GM12891 (cell line): ENCODE results near the gene PDCD4. TPM values are rescaled to one million over a fixed set of nuclear protein-coding genes. Genes with fewer than 3 reads are reported as not detected.

Source experiments
- DNase-seq: peaks from one replicate; pipeline ENCODE4 v3.0.0; 2011; ENCODE audit warnings: low spot score; ENCODE audit not compliant: insufficient read length
- FAIRE-seq: peaks from 2 replicates; lab custom pipeline; 2011; peaks lifted over from hg19 to GRCh38; lab: Jason Lieb, UNC
- PAX5 ChIP-seq: IDR thresholded peaks from 2 replicates; pipeline ENCODE4 v1.6.1; 2011; ENCODE audit warnings: low read length, moderate library complexity, mild to moderate bottlenecking; ENCODE audit not compliant: insufficient read depth, severe bottlenecking
- POLR2A ChIP-seq: IDR thresholded peaks from 2 replicates; pipeline ENCODE4 v1.6.1; 2011; ENCODE audit warnings: low read depth, low read length, control low read depth
- POLR2AphosphoS5 ChIP-seq: IDR thresholded peaks from 2 replicates; pipeline ENCODE4 v1.6.1; 2011; ENCODE audit warnings: low read depth, low read length, control low read depth
- POU2F2 ChIP-seq: IDR thresholded peaks from 2 replicates; pipeline ENCODE4 v1.6.1; 2011; ENCODE audit warnings: low read depth, mild to moderate bottlenecking, control low read depth, low read length, moderate library complexity
- SPI1 ChIP-seq: IDR thresholded peaks from 2 replicates; pipeline ENCODE4 v1.6.1; 2011; ENCODE audit warnings: low read depth, low read length, control low read depth
- TAF1 ChIP-seq: IDR thresholded peaks from 2 replicates; pipeline ENCODE4 v1.6.1; 2011; ENCODE audit warnings: low read depth, low read length, control low read depth
- polyA plus RNA-seq: library from polyadenylated mRNA; unstranded; fragments of >200 nt; gene quantifications from one replicate; pipeline ENCODE4 v1.2.1, GENCODE V29; 2012; ENCODE audit warnings: low read depth, missing spikeins, inconsistent platforms; ENCODE audit not compliant: missing spikeins

PDCD4 gene
- 287 TPM for polyA plus RNA-seq

DNA sequence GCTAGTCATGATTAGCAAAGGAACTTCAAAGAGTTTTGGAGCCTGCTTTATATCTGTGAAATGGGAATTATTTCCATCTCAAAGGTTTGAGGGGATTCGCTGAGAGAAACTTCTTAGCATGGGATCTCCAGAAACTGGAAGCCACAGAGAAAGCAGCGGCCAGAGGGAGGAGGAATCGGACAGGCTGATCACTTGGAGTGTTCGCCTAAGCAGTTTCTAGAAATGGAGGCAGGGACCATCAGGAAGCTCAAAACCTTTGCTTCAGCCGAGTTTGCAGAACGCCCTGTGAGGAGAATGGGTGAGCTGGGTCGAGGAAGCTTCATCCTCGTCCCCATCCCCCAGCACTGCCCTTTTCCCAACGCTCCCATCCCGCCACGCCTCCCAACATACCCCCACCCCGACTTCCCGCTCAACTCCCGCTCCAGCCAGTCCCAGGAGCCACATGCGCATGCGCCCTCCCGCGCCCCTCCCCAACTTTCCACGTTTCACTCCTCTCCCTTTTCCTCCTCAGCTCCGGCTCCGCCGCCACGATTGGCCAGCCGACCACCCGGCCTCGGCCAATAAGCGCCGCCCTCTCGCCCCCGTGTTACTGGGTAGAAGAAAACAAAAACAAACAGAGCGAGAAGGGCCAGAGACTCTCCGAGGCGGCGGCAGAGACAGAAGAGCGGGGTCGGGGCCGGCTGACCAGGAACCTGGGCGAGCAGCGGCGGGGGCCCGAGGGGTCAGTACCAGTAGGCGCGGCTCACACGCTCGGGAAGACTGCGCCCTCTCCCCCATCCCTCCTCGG is at the start of gene PDCD4:
TSS of gene PDCD4 (plus strand) at position 631 of the 787 bp plus-strand sequence. CDS start 4,100 bp downstream, outside the sequence.
- FAIRE-seq (peak; percentile 97), DNase-seq (peak; percentile 58)
- TF ChIP-seq POLR2AphosphoS5: 0 out of 2 replicates have a peak, but pooled peaks have one; percentile 64
- TF ChIP-seq POU2F2: no peak
- TF ChIP-seq POLR2A: peak; percentile 77
- no peak for TF ChIP-seq PAX5
- TF ChIP-seq SPI1: no peak
- TF ChIP-seq TAF1: peak; percentile 55; the same call in 1 of the 2 replicates

DNA sequence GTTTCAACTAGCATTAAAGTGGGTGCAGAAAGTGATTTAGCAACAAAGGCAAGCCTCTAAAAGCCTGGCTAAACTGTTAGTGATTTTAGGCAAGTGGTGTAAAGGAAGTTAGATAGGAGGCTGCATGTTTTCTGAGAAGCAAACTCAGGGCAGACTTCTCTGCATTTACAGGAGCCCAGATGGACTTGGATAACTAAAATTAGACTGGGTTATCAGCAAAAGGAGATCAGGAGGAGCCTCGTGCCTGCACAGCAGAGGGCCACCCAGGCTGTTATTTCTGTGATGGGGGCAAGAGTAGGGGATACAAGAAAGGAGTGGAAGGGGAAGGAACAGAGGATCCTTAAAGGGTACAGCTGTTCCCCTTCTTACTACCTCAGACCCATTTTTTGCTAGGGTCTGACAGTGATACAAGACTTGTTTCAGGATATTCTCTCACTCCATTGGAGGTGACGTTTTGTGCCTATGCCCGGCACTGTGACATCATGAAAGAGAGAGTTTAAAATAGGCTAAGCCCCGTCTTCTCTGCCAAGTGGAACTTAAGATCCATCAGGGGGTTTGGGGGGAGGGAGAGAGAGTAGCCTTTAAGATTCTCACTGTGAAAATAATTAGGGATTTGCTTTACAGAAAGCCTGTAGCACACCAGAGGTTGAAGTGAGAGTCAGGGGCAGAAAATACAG is 49.6 kb upstream of the PDCD4 start:
- TF ChIP-seq SPI1 (no peak), PAX5 (no peak), TAF1 (no peak), POLR2A (no peak), POU2F2 (no peak), POLR2AphosphoS5 (no peak)
- FAIRE-seq: no peak

DNA sequence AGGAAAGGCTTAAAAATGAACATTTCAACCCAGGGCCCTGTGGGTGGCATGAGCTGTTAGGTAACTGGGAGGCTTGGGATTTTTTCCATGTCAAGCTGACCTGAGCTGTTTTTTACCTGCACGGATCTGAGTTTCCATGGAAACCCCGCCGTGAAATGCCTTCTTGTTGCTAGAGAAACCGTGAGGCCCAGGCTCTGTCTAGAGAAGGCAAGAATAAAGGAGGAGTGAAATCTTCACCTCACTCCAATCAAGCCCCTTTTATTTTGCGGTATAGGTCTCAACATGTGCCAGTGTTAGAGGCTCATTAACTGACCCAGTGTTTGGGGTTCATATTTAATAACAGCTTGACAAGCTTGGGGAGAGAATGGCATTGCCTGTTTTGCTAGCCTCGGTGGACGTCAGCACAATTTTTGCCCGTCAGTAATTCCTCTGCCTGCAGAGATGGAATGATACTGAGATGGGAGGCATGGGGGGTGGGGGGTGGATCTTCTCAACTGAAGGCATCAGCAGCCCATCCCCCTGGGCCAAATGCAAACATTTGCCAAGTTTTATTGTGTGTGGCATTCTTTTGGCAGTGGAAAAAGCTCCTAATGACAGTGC is 48.9 kb upstream of the PDCD4 start:
- FAIRE-seq: no peak
- no peak for DNase-seq
- TF ChIP-seq POU2F2 (no peak), PAX5 (no peak), POLR2A (no peak), POLR2AphosphoS5 (no peak), SPI1 (no peak), TAF1 (no peak)

More for the DNA sequence above, 49.6 kb upstream of the PDCD4 start:
- no peak for DNase-seq

DNA sequence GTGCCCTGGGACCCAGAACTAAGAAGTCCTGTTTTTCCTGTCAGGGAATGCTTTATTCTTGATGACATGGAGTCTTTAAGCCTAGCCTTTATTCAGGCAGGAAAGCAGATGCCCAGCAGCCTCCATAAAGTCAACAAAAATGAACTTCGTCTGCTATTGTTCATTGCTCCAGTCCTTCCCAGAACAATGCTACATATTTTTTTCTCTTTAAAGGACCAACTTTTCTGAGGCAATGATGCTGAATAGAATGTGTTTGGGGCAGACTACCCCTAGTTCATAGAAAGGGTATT is 47.6 kb upstream of the PDCD4 start:
- FAIRE-seq (no peak), DNase-seq (no peak)
- TF ChIP-seq PAX5: no peak

DNA sequence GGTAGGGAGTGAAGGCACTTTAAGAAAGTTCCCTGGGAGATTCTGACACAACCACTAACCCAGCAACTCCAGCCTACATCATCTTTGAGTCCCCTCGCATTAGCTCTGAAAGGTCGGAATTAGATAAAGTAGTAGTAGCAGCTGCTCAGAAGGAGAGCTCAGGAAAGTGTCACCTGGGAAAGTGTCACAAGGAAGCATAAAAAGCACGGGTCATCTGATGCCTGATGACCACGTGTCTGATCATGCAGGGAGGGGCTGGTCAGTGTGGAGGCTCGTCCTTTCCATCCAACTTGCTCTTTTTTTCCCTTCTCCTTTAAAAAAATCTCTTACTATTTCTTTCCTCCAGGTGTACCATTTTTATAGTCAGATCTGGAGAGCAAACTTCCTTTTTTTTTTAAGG is 47.1 kb upstream of the PDCD4 start:
- TF ChIP-seq PAX5 (no peak), POU2F2 (no peak), POLR2A (no peak), TAF1 (no peak), POLR2AphosphoS5 (no peak), SPI1 (no peak)
- DNase-seq: no peak
- no peak for FAIRE-seq

DNA sequence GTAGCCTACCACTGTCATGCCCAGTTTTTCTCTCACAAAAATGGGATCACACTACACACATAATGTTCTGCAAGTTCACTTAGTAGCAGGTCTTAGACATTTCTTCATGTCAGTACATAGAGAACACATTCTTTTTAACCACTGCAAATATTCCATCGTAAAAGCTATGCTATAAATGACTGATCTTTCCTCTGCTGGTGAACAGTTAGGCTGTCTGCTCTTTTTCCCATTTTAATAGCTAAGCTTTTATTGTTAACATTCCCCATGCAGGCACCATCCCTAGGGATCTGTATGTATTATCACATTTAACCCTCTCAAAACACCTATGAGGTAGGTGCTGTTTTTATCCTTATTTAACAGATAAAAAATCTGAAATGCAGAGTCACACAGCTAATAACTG is 46.2 kb upstream of the PDCD4 start:
- DNase-seq: no peak
- TF ChIP-seq SPI1 (no peak), TAF1 (no peak), PAX5 (no peak), POLR2A (no peak), POLR2AphosphoS5 (no peak), POU2F2 (no peak)
- FAIRE-seq: no peak

DNA sequence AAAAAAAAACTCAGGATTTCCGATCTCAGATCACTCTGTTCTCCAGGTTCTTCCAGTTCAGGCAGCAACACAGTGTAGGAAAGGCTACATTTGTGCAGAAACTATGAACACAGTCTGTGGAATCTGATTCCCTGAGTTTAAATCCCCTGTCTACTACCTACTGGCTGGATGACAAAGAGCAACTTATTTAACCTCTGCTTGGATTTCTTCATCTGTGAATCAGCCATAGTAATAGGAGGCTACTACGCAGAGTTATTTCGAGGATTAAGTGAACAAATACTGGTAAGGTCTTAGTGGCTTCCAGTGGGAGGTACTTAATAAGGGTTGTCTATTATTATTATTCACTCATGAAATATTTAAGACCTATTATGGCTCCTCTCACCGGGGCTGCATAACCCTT is 44.3 kb upstream of the PDCD4 start:
- TF ChIP-seq PAX5 (no peak), POU2F2 (no peak), TAF1 (no peak), POLR2AphosphoS5 (no peak), SPI1 (no peak), POLR2A (no peak)
- no peak for DNase-seq
- FAIRE-seq: no peak

DNA sequence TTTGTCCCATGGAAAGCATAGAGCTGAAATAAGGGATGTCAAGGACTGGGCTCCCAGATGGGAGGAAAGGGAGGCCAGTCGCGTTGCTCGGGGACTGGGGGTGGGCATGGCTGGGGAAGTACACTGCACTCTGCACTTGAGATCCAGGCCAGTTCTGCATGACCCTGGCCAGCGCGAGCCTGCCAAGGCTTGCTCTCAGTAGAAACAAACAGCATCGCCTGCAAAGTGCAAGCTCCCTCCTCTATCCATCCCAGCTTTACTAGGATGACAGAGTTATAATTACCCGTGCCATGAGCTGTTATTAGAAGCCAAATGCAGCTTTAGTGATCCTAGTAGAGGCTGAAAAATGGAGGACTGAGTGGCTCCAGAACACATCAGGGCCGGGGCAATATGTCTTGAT is 43.9 kb upstream of the PDCD4 start:
- FAIRE-seq: no peak
- DNase-seq: no peak
- TF ChIP-seq POLR2A (no peak), PAX5 (no peak), TAF1 (no peak), SPI1 (no peak)

DNA sequence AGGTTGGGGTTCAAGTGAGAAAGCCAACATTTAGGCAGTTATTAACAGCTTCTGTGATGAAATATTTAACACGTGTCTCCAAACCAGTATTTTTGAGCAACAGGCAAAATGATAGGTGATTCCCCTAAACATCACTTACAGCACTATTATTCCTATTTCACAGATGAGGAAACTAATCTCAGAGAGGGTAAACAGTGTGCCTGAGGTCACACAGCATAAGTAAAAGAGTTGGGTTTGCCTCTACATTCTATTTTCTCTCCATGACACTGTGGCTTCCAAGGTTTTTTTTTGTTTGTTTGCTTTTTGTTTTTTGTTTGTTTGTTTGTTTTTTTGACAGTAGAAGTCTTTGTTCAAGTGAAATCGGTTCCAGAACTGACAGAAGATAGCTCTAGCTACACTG is 43.2 kb upstream of the PDCD4 start:
- FAIRE-seq (no peak), DNase-seq (no peak)
- TF ChIP-seq PAX5: no peak
- no peak for TF ChIP-seq SPI1
- TF ChIP-seq POLR2A: no peak
- TF ChIP-seq POLR2AphosphoS5: no peak
- no peak for TF ChIP-seq POU2F2
- no peak for TF ChIP-seq TAF1

DNA sequence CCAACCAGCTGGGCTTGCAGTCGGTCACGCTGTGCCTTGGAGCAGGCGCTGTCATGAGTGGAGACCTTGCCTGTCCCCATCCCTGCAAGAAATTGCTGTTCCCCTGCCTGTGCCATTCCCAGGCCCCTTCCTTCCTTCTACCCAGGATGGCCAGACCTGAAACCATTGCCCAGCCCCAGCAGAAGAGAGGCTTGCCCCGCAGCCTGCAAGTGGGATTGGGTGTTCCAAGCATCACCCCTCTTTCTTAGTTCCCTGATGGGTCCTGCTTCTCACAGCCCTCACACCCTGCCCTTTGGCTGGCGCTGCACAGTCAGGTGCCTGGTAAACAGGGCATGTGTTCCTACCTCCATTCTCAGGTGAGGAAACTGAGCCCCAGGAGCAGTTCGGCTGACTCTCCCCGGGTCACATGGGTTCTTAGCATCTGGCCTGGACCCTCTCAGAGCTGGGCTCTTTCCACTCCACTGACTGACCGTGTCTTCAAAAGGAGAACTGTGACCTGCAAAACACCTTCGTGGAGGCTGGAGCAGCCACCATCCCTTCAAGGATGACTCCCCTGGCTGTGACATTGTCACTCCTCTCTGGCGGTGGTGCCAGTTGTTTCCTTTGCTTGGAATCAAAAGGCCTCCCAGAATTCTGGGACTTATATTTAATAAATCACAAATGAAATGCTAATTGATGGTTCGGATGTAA is 41.9 kb upstream of the PDCD4 start:
- DNase-seq: no peak
- FAIRE-seq: peak; percentile 50
- TF ChIP-seq PAX5 (no peak), SPI1 (peak; percentile 67)
